ENCODE data around the gene IL1R2.
"Not testable (repeated sequence)": the region's sequence is repeated elsewhere in the genome, so short reads cannot be mapped to it uniquely, and the experiment has no call there.

IL1R2 gene

GRCh38 chr2:102061962-102062795 is 70.4 kb downstream of the IL1R2 start:
- Mint-ChIP-seq H3K4me1 (ENCODE audit: low read depth in 2 of 2) (peaks cover 0 to 5% of the 10 kb centered on the region in 2 donors), H3K27me3 (peaks cover 0 to 19% of the 10 kb centered on the region in 2 donors), H3K36me3 (ENCODE audit: insufficient read depth) (peaks cover under 1% of the 10 kb centered on the region), H3K27ac (peak overlapping the region in 1 of 2 donors; percentile 54), H3K4me3 (no peak overlapping the region), H3K9me3 (no peaks in the 10 kb centered on the region)
- no peak for DNase-seq
- no peak for ATAC-seq (replicated peaks)

- Mint-ChIP-seq H3K27ac (peak overlapping the region in 1 of 2 donors; percentile 54), H3K4me1 (ENCODE audit: low read depth in 2 of 2) (peaks cover 0 to 5% of the 10 kb centered on the region in 2 donors), H3K9me3 (no peaks in the 10 kb centered on the region), H3K4me3 (no peak overlapping the region), H3K36me3 (ENCODE audit: insufficient read depth) (peaks cover 7% of the 10 kb centered on the region), H3K27me3 (peaks cover 0 to 26% of the 10 kb centered on the region in 2 donors)
- no peak for DNase-seq
- no peak for ATAC-seq (replicated peaks)
Observed at GRCh38 chr2:102062802-102063201, 71.0 kb downstream of the IL1R2 start.

GRCh38 chr2:102063487-102063911 is 71.7 kb downstream of the IL1R2 start:
- peaks cover 9% of the 10 kb centered on the region for H3K36me3 Mint-ChIP-seq (ENCODE audit: insufficient read depth)
- peaks cover 0 to 5% of the 10 kb centered on the region in 2 donors for H3K4me1 Mint-ChIP-seq (ENCODE audit: low read depth in 2 of 2)
- H3K27me3 Mint-ChIP-seq = peaks cover under 1 to 33% of the 10 kb centered on the region in 2 donors
- no peak overlapping the region for H3K4me3 Mint-ChIP-seq
- H3K9me3 Mint-ChIP-seq = no peaks in the 10 kb centered on the region
- H3K27ac Mint-ChIP-seq = peak overlapping the region in 1 of 2 donors; percentile 54
- peak; percentile 26 for ATAC-seq (replicated peaks)
- no peak for DNase-seq

- H3K27ac Mint-ChIP-seq = no peak overlapping the region
- no peak overlapping the region for H3K4me3 Mint-ChIP-seq
- no peaks in the 10 kb centered on the region for H3K9me3 Mint-ChIP-seq
- H3K36me3 Mint-ChIP-seq (ENCODE audit: insufficient read depth) = peaks cover 9% of the 10 kb centered on the region
- ATAC-seq (replicated peaks) (no peak), DNase-seq (no peak)
- peaks cover 7 to 33% of the 10 kb centered on the region in 2 donors for H3K27me3 Mint-ChIP-seq
- H3K4me1 Mint-ChIP-seq (ENCODE audit: low read depth in 2 of 2) = peaks cover 0 to 5% of the 10 kb centered on the region in 2 donors
Observed at GRCh38 chr2:102063941-102064678, 72.3 kb downstream of the IL1R2 start.

- H3K4me3 Mint-ChIP-seq = no peak overlapping the region
- H3K9me3 Mint-ChIP-seq = no peaks in the 10 kb centered on the region
- H3K36me3 Mint-ChIP-seq (ENCODE audit: insufficient read depth) = peaks cover 9% of the 10 kb centered on the region
- H3K27me3 Mint-ChIP-seq = peaks cover 7 to 33% of the 10 kb centered on the region in 2 donors
- DNase-seq (no peak), ATAC-seq (replicated peaks) (no peak)
- H3K4me1 Mint-ChIP-seq (ENCODE audit: low read depth in 2 of 2) = peaks cover 0 to 5% of the 10 kb centered on the region in 2 donors
- H3K27ac Mint-ChIP-seq = no peak overlapping the region
Observed at GRCh38 chr2:102064679-102065674, 73.2 kb downstream of the IL1R2 start.

- Mint-ChIP-seq H3K27me3 (peaks cover 7 to 33% of the 10 kb centered on the region in 2 donors), H3K4me1 (ENCODE audit: low read depth in 2 of 2) (peaks cover 0 to 5% of the 10 kb centered on the region in 2 donors), H3K4me3 (no peak overlapping the region), H3K9me3 (no peaks in the 10 kb centered on the region), H3K27ac (no peak overlapping the region), H3K36me3 (ENCODE audit: insufficient read depth) (peaks cover 9% of the 10 kb centered on the region)
- no peak for ATAC-seq (replicated peaks)
- no peak for DNase-seq
Observed at GRCh38 chr2:102065675-102066252, 74.0 kb downstream of the IL1R2 start.

- Mint-ChIP-seq H3K36me3 (ENCODE audit: insufficient read depth) (peaks cover 9% of the 10 kb centered on the region), H3K4me3 (no peak overlapping the region), H3K27ac (no peak overlapping the region), H3K27me3 (peaks cover 7 to 33% of the 10 kb centered on the region in 2 donors), H3K4me1 (ENCODE audit: low read depth in 2 of 2) (peaks cover 0 to 5% of the 10 kb centered on the region in 2 donors), H3K9me3 (no peaks in the 10 kb centered on the region)
- no peak for DNase-seq
- no peak for ATAC-seq (replicated peaks)
Observed at GRCh38 chr2:102066554-102066953, 74.8 kb downstream of the IL1R2 start.

GRCh38 chr2:102068126-102068525 is 76.4 kb downstream of the IL1R2 start:
- not testable (repeated sequence) for H3K9me3 Mint-ChIP-seq; ATAC-seq (replicated peaks); H3K4me1 Mint-ChIP-seq (ENCODE audit: low read depth in 2 of 2); H3K4me3 Mint-ChIP-seq; DNase-seq; H3K36me3 Mint-ChIP-seq (ENCODE audit: insufficient read depth); H3K27ac Mint-ChIP-seq
- H3K27me3 Mint-ChIP-seq = peaks cover 7 to 33% of the 10 kb centered on the region in 2 donors

- no peaks in the 10 kb centered on the region for H3K4me1 Mint-ChIP-seq (ENCODE audit: low read depth in 2 of 2)
- DNase-seq (no peak), ATAC-seq (replicated peaks) (no peak)
- peaks cover 7 to 33% of the 10 kb centered on the region in 2 donors for H3K27me3 Mint-ChIP-seq
- H3K36me3 Mint-ChIP-seq (ENCODE audit: insufficient read depth) = peaks cover 9% of the 10 kb centered on the region
- no peak overlapping the region for H3K4me3 Mint-ChIP-seq
- no peaks in the 10 kb centered on the region for H3K9me3 Mint-ChIP-seq
- H3K27ac Mint-ChIP-seq = no peak overlapping the region
Observed at GRCh38 chr2:102069311-102069974, 77.7 kb downstream of the IL1R2 start.

- H3K27me3 Mint-ChIP-seq = peaks cover 7 to 33% of the 10 kb centered on the region in 2 donors
- peaks cover 9% of the 10 kb centered on the region for H3K36me3 Mint-ChIP-seq (ENCODE audit: insufficient read depth)
- H3K4me1 Mint-ChIP-seq (ENCODE audit: low read depth in 2 of 2) = no peaks in the 10 kb centered on the region
- H3K4me3 Mint-ChIP-seq = no peak overlapping the region
- ATAC-seq (replicated peaks) = no peak
- no peaks in the 10 kb centered on the region for H3K9me3 Mint-ChIP-seq
- no peak overlapping the region for H3K27ac Mint-ChIP-seq
- no peak for DNase-seq
Observed at GRCh38 chr2:102070058-102070642, 78.4 kb downstream of the IL1R2 start.

- no peak overlapping the region for H3K27ac Mint-ChIP-seq
- peaks cover 7 to 13% of the 10 kb centered on the region in 2 donors for H3K27me3 Mint-ChIP-seq
- H3K4me3 Mint-ChIP-seq = no peak overlapping the region
- H3K9me3 Mint-ChIP-seq = no peaks in the 10 kb centered on the region
- no peak for DNase-seq
- peaks cover 2% of the 10 kb centered on the region for H3K36me3 Mint-ChIP-seq (ENCODE audit: insufficient read depth)
- no peak for ATAC-seq (replicated peaks)
- H3K4me1 Mint-ChIP-seq (ENCODE audit: low read depth in 2 of 2) = no peaks in the 10 kb centered on the region
Observed at GRCh38 chr2:102072741-102073140, 81.0 kb downstream of the IL1R2 start.

GRCh38 chr2:102073168-102073724 is 81.5 kb downstream of the IL1R2 start:
- no peak overlapping the region for H3K4me3 Mint-ChIP-seq
- H3K27ac Mint-ChIP-seq = no peak overlapping the region
- peaks cover 2 to 13% of the 10 kb centered on the region in 2 donors for H3K27me3 Mint-ChIP-seq
- DNase-seq = no peak
- no peaks in the 10 kb centered on the region for H3K4me1 Mint-ChIP-seq (ENCODE audit: low read depth in 2 of 2)
- no peaks in the 10 kb centered on the region for H3K9me3 Mint-ChIP-seq
- H3K36me3 Mint-ChIP-seq (ENCODE audit: insufficient read depth) = no peaks in the 10 kb centered on the region
- ATAC-seq (replicated peaks) = no peak

Data from effector memory CD8-positive, alpha-beta T cell (primary cell).